ENCODE data around the gene PPAN. TPM values are rescaled to one million over a fixed set of nuclear protein-coding genes. Genes with fewer than 3 reads are reported as not detected.

The PPAN gene
- total RNA-seq, 4 donors from 2014 or later = 11.7 to 147 (median 24.7) TPM

DNA sequence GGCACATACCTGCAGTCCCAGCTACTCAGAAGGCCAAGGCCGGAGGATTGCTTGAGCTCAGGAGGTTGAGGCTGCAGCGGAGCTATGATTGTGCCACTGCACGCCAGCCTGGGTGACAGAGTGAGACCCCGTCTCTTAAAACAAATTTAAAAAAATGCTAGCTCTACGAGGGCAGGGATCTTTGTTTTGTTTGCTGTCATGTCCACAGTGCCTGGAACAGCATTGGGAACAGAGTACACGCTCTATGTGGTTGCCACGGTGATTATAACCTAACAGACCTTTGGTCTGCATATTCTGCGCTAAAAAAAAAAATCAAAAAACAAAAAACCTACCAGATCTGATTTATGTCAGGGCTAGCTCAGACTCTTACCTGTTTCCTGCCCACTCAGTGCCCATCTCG is 22.3 kb upstream of the PPAN start:
- H3K4me1 ChIP-seq = peaks cover 0 to 10% (median 4%) of the 10 kb centered on the region in 4 donors
- DNase-seq = no peak
- H3K9me3 ChIP-seq = no peaks in the 10 kb centered on the region
- H3K36me3 ChIP-seq = peaks cover 0 to 1% (median 0%) of the 10 kb centered on the region in 3 donors
- H3K27ac ChIP-seq = no peak overlapping the region
- H3K4me3 ChIP-seq = no peak overlapping the region
- no peaks in the 10 kb centered on the region for H3K27me3 ChIP-seq
- no peak for TF ChIP-seq POLR2A (IDR thresholded peaks at IDR 0.05)
- TF ChIP-seq, protein P1, sequence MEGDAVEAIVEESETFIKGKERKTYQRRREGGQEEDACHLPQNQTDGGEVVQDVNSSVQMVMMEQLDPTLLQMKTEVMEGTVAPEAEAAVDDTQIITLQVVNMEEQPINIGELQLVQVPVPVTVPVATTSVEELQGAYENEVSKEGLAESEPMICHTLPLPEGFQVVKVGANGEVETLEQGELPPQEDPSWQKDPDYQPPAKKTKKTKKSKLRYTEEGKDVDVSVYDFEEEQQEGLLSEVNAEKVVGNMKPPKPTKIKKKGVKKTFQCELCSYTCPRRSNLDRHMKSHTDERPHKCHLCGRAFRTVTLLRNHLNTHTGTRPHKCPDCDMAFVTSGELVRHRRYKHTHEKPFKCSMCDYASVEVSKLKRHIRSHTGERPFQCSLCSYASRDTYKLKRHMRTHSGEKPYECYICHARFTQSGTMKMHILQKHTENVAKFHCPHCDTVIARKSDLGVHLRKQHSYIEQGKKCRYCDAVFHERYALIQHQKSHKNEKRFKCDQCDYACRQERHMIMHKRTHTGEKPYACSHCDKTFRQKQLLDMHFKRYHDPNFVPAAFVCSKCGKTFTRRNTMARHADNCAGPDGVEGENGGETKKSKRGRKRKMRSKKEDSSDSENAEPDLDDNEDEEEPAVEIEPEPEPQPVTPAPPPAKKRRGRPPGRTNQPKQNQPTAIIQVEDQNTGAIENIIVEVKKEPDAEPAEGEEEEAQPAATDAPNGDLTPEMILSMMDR (IDR thresholded peaks at IDR 0.05) = no peak

DNA sequence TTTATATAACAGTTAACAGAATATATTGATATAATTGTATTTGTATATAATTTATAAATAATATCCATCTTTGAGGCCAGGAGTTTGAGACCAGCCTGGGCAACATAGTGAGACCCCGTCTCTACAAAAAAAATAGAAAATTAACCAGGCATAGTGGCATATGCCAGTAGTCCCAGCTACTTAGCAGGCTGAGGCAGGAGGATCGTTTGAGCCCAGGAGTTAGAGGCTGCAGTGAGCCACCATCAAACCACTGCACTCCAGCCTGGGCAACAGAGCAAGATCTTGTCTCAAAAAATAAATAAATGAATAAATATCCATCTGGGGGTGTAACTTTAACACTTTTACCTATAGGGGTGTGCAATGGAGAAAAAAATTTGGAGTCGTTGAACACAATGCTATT is 21.4 kb upstream of the PPAN start:
- no peaks in the 10 kb centered on the region for H3K27me3 ChIP-seq
- no peak overlapping the region for H3K27ac ChIP-seq
- peaks cover 0 to 10% (median 4%) of the 10 kb centered on the region in 4 donors for H3K4me1 ChIP-seq
- peaks cover 0 to 10% (median 0%) of the 10 kb centered on the region in 3 donors for H3K36me3 ChIP-seq
- H3K9me3 ChIP-seq = no peaks in the 10 kb centered on the region
- TF ChIP-seq, protein P1 (IDR thresholded peaks at IDR 0.05) = no peak
- TF ChIP-seq POLR2A (IDR thresholded peaks at IDR 0.05) = no peak
- no peak overlapping the region for H3K4me3 ChIP-seq
- DNase-seq = no peak

DNA sequence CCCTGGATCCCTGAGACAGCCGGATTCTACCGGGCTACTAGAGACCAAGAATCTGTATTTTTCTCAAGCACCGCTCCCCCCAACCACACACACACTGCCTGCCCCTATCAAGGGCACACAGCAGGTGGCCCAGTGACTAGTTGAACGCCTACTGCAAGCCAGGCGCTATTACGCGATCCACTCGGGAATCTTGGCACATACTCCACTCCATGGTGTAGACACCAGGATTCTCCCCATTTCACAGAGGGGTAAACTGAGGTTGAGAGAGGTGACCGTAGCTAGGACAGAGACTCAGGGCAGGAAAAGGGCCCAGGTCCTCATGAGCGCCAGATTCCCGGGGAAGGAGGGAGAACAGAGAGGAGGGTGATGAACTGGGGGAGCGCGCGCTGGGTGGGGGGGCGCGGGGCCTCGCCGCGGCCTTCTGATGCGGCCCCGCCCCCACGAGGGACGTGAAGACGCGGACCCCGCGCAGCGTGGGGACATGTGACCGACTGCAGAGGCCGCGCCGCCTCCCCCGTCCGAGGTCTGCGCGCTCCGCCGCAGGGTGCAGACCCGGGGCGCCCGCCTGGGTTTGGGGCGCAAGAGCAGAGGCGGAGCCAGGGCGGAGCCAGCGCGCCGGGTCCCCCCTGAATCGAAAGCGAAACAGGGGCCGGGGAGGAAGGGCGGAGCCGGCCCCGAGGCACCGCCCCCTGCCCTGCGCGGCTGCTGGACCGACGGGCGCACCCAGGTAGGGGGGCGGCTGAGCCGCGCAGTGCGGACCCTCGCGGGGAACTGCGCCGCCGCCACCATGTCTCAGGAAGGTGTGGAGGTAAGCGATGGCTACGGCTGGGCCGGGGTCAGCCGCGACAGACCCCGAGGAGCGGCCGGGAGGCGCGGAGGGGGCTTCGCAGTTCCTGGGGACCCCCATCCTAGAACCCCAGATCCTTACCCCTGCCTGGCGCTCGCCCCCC is 20.2 kb upstream of the PPAN start, which contains the start of gene SHFL:
Gene SHFL, plus strand, starts transcription at position 677 of the 950 bp plus-strand sequence. Its CDS starts 111 bp downstream, at position 788.
- peak within 1 kb of the TSS; percentile 82 to 99 (median 92) for H3K4me3 ChIP-seq
- peak; percentile 82 to 94 (median 89) for DNase-seq
- peak within 1 kb of the TSS; percentile 86 to 92 (median 88) for H3K27ac ChIP-seq
- H3K4me1 ChIP-seq = peaks cover 0 to 10% (median 4%) of the 10 kb centered on the region in 4 donors
- peaks cover 0 to 21% (median 0%) of the 10 kb centered on the region in 3 donors for H3K36me3 ChIP-seq
- H3K27me3 ChIP-seq = no peaks in the 10 kb centered on the region
- TF ChIP-seq, protein P1 (IDR thresholded peaks at IDR 0.05) = no peak
- peak; percentile 42 to 43 for TF ChIP-seq POLR2A (IDR thresholded peaks at IDR 0.05)
- no peaks in the 10 kb centered on the region for H3K9me3 ChIP-seq

DNA sequence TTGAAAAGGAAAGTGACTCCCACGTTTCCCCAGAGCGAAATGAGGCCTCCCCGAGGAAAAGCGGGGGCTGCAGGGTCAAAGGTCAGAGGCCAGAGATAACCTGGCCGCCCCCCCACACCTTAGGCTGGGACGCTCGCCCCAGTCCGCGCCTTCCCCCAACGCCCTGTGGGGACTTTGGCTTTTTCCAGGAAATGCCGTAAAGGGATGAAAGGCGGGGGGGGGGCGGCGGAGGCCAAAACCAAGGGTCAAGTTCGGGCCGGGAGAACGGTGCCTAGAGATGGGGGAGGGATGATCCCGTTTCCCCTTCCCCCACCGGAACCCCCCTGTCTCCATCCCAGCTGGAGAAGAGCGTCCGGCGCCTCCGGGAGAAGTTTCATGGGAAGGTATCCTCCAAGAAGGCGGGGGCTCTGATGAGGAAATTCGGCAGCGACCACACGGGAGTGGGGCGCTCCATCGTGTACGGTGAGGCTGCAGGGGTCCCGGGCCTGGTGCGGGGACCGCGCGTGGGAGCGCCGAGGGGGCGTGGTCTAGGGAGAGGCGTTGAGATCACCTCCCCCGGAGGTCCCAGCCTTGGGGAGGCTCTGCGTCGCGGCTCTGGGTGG is 19.5 kb upstream of the PPAN start:
- TF ChIP-seq POLR2A (IDR thresholded peaks at IDR 0.05) = no peak
- TF ChIP-seq, protein P1 (IDR thresholded peaks at IDR 0.05) = no peak
- Histone ChIP-seq H3K4me3 (peak overlapping the region; percentile 82 to 99 (median 92)), H3K27ac (peak overlapping the region; percentile 86 to 92 (median 88)), H3K36me3 (peaks cover 0 to 26% (median 0%) of the 10 kb centered on the region in 3 donors), H3K27me3 (no peaks in the 10 kb centered on the region), H3K9me3 (no peaks in the 10 kb centered on the region), H3K4me1 (peaks cover 0 to 10% (median 4%) of the 10 kb centered on the region in 4 donors)
- peak in 1 of 3 donors; percentile 60 for DNase-seq

DNA sequence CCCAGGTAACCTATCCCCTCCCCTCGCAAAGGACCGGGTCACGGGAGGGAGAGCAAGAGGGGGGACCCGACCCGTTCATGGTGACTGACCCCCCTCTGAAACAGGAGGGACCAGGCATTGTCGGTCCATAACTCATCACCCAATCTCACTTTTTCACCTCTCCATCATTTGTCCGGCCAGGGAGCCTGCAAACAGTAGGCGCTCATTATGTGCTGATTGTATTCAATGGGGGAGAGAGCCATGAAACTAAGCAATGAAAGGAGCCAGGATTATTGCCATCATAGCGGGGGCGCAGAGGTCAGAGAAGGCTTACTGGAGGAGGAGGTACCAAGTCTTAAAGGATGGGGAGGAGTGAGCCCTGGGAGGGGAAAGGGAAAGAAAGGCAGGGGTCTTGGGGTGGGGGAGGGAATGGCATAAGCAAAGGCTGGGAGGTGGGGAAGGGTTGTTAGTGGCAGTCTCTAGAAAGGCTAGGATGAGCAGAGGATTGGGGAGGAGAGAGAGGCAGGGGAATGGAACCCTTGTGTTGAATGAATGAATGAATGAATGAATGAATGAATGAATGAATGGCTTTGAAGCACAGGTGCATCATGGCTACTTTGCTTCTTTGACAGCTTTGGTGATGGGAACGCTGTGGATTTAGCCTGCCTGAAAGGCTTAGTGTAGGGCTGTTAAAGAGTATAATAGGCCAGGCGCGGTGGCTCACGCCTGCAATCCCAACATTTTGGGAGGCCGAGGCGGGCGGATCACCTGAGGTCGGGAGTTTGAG is 18.7 kb upstream of the PPAN start:
- H3K4me3 ChIP-seq = peak overlapping the region in 3 of 4 donors; percentile 82 to 99 (median 85)
- peaks cover 0 to 34% (median 0%) of the 10 kb centered on the region in 3 donors for H3K36me3 ChIP-seq
- peak overlapping the region; percentile 86 to 92 (median 88) for H3K27ac ChIP-seq
- TF ChIP-seq POLR2A (IDR thresholded peaks at IDR 0.05) = no peak
- TF ChIP-seq, protein P1 (IDR thresholded peaks at IDR 0.05) = no peak
- H3K4me1 ChIP-seq = peaks cover 0 to 10% (median 4%) of the 10 kb centered on the region in 4 donors
- H3K27me3 ChIP-seq = no peaks in the 10 kb centered on the region
- no peaks in the 10 kb centered on the region for H3K9me3 ChIP-seq
- DNase-seq = no peak

Data from Peyer's patch (tissue), 4 donors.